ENCODE measurements around the gene AP1M1.

AP1M1 gene

DNA sequence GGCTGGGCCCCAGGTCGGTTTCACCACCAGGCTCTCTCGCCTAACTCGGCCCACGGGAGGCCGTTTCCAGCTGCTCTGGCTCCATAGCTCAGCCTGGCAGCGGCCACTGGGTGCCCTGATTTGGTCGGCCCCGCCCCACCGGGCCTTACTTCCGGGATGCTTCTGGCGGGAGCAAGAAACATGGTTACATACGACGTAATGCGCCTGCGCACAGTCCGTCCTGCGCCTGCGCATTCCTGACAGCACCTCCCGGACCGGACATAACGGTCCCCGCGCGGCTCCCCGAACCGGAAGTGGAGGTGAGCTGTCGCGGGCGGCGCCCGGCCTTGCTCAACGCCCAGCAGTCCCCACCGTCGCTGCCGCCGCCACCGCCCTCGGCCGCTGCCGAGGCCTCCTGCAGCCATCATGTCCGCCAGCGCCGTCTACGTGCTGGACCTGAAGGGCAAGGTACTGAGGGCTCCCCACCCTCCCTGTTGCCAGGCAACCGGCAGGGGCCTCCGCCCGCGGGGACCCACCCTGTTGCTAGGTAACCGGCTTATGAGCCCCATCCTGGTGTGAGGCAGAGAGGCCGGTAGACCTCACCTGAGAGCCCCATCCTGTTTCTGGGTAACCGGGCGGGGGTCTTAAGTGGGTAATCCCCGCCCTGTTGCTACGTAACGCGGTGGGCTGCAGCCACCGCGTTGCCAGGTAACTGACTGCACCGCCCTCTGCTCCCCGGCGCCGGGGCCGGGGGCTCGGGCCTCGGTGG, at the start of gene AP1M1:
AP1M1 (plus strand) TSS at position 290 of the 748 bp plus-strand sequence; CDS start at position 406, 116 bp downstream.
- peak within 1 kb of the TSS; percentile 44; the same call in 1 of the 2 replicates for H2AFZ ChIP-seq (ENCODE audit: low read depth, low read length)
- H3K36me3 ChIP-seq (replicated peaks; ENCODE audit: low read depth, low read length) = peaks cover 11% of the 10 kb centered on the region
- peaks cover 40% of the 10 kb centered on the region for H3K4me1 ChIP-seq (ENCODE audit: low read length)
- no peak for TF ChIP-seq EZH2phosphoT487 (IDR thresholded peaks at IDR 0.05; ENCODE audit: low read depth)
- H3K9me3 ChIP-seq (ENCODE audit: insufficient read depth, low read length) = no peaks in the 10 kb centered on the region
- peaks cover 41% of the 10 kb centered on the region for H3K79me2 ChIP-seq (ENCODE audit: low read length)
- H3K9ac ChIP-seq (ENCODE audit: low read length) = peak within 1 kb of the TSS; percentile 79
- H3K4me2 ChIP-seq (ENCODE audit: low read length) = peak within 1 kb of the TSS; percentile 96
- peak within 1 kb of the TSS; percentile 69 for H3K27ac ChIP-seq (ENCODE audit: low read length)
- no peaks in the 10 kb centered on the region for H3K27me3 ChIP-seq (ENCODE audit: low read depth, low read length)
- no peaks in the 10 kb centered on the region for H4K20me1 ChIP-seq (ENCODE audit: insufficient read depth, low read length)
- peak within 1 kb of the TSS; percentile 80 for H3K4me3 ChIP-seq (ENCODE audit: low read length)

DNA sequence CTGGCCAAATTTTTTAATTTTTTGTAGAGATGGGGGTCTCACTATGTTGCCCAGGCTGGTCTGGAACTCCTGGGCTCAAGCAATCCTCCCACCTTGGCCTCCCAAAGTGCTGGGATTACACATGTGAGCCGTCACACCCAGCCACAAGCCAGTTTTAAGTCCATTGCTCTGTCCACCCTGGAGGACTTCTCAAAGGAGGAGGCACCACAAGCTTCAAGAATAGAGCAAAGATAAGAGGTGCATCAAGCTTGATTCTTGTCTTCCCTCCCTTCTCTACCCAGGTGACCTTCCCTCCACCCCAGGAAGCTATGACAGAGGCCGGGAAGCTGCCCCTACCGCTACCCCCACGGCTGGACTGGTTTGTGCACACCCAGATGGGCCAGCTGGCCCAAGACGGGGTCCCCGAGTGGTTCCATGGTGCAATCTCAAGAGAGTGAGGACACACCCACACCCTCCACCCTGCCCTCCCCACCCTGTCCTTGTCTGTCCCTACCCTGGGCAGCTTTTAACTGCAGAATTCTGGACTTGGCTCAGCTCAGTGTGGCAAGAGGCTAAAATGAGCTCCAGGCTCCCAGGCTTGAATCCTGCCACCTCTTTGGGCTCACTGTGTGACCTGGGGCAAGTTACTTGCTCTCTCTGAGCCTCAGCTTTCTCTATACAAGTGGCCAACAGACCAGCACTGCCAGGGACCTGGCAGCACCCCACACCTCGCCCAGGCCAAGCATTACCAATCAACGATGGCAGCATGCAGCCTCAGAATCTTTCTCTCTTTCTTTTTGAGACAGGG, 49.1 kb upstream of the AP1M1 start:
- TF ChIP-seq, protein P1, sequence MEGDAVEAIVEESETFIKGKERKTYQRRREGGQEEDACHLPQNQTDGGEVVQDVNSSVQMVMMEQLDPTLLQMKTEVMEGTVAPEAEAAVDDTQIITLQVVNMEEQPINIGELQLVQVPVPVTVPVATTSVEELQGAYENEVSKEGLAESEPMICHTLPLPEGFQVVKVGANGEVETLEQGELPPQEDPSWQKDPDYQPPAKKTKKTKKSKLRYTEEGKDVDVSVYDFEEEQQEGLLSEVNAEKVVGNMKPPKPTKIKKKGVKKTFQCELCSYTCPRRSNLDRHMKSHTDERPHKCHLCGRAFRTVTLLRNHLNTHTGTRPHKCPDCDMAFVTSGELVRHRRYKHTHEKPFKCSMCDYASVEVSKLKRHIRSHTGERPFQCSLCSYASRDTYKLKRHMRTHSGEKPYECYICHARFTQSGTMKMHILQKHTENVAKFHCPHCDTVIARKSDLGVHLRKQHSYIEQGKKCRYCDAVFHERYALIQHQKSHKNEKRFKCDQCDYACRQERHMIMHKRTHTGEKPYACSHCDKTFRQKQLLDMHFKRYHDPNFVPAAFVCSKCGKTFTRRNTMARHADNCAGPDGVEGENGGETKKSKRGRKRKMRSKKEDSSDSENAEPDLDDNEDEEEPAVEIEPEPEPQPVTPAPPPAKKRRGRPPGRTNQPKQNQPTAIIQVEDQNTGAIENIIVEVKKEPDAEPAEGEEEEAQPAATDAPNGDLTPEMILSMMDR (IDR thresholded peaks at IDR 0.05; ENCODE audit: low read depth, low read length) = no peak
- no peak for TF ChIP-seq EZH2phosphoT487 (IDR thresholded peaks at IDR 0.05; ENCODE audit: low read depth)
- Histone ChIP-seq H4K20me1 (ENCODE audit: insufficient read depth, low read length) (peaks cover 36% of the 10 kb centered on the region; the same call in 1 of the 2 replicates), H3K9ac (ENCODE audit: low read length) (no peak overlapping the region), H3K4me2 (ENCODE audit: low read length) (peak overlapping the region; percentile 7; the same call in 1 of the 2 replicates), H3K27ac (ENCODE audit: low read length) (peak overlapping the region; percentile 77), H3K4me1 (ENCODE audit: low read length) (peaks cover 62% of the 10 kb centered on the region), H3K27me3 (ENCODE audit: low read depth, low read length) (no peaks in the 10 kb centered on the region), H3K79me2 (ENCODE audit: low read length) (peaks cover 70% of the 10 kb centered on the region), H3K9me3 (ENCODE audit: insufficient read depth, low read length) (no peaks in the 10 kb centered on the region), H2AFZ (ENCODE audit: low read depth, low read length) (no peak overlapping the region), H3K4me3 (ENCODE audit: low read length) (no peak overlapping the region), H3K36me3 (replicated peaks; ENCODE audit: low read depth, low read length) (peaks cover 73% of the 10 kb centered on the region)

GRCh38 chr19:16153582-16154336, 44.0 kb upstream of the AP1M1 start:
- Histone ChIP-seq H2AFZ (ENCODE audit: low read depth, low read length) (no peak overlapping the region), H3K79me2 (ENCODE audit: low read length) (peaks cover 22% of the 10 kb centered on the region), H3K4me1 (ENCODE audit: low read length) (peaks cover 44% of the 10 kb centered on the region), H3K27me3 (ENCODE audit: low read depth, low read length) (no peaks in the 10 kb centered on the region), H3K4me3 (ENCODE audit: low read length) (no peak overlapping the region), H3K36me3 (replicated peaks; ENCODE audit: low read depth, low read length) (peaks cover 83% of the 10 kb centered on the region), H4K20me1 (ENCODE audit: insufficient read depth, low read length) (peaks cover 41% of the 10 kb centered on the region), H3K27ac (ENCODE audit: low read length) (no peak overlapping the region), H3K4me2 (ENCODE audit: low read length) (no peak overlapping the region), H3K9ac (ENCODE audit: low read length) (no peak overlapping the region), H3K9me3 (ENCODE audit: insufficient read depth, low read length) (no peaks in the 10 kb centered on the region)
- TF ChIP-seq, protein P1 (IDR thresholded peaks at IDR 0.05; ENCODE audit: low read depth, low read length) = no peak
- no peak for TF ChIP-seq EZH2phosphoT487 (IDR thresholded peaks at IDR 0.05; ENCODE audit: low read depth)

DNA sequence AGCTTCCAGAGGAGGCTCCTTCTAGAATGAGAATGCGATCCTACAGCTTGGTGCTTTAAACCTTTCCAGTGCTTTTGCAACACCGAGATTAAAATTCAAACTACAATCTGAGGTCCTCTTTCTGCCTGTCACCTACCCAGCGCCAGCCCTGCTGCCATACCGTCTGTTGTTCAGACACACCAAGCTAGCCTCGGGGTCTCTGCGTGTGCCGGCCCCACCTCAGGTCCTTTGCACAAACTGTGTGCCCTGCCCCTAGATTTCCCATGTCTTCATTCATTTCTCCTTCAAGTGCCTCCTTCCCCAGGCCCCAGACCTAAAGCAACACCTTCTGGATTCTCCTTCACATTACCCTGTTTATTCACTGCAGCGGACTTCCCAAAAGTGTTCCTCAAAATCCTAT, 43.2 kb upstream of the AP1M1 start:
- Histone ChIP-seq H3K4me2 (ENCODE audit: low read length) (no peak overlapping the region), H3K9ac (ENCODE audit: low read length) (no peak overlapping the region), H3K27me3 (ENCODE audit: low read depth, low read length) (no peaks in the 10 kb centered on the region), H4K20me1 (ENCODE audit: insufficient read depth, low read length) (peaks cover 38% of the 10 kb centered on the region), H3K4me1 (ENCODE audit: low read length) (peaks cover 36% of the 10 kb centered on the region), H3K27ac (ENCODE audit: low read length) (no peak overlapping the region), H3K36me3 (replicated peaks; ENCODE audit: low read depth, low read length) (peaks cover 76% of the 10 kb centered on the region), H3K9me3 (ENCODE audit: insufficient read depth, low read length) (no peaks in the 10 kb centered on the region), H3K79me2 (ENCODE audit: low read length) (peaks cover 15% of the 10 kb centered on the region; the same call in 1 of the 2 replicates), H3K4me3 (ENCODE audit: low read length) (no peak overlapping the region), H2AFZ (ENCODE audit: low read depth, low read length) (no peak overlapping the region)
- TF ChIP-seq EZH2phosphoT487 (IDR thresholded peaks at IDR 0.05; ENCODE audit: low read depth) = no peak
- TF ChIP-seq, protein P1 (IDR thresholded peaks at IDR 0.05; ENCODE audit: low read depth, low read length) = no peak

Data from OCI-LY3 (cell line).